HG02588 (cell line): ENCODE measurements around the gene OR5I1.
"Not testable (repeated sequence)": the region's sequence is repeated elsewhere in the genome, so short reads cannot be mapped to it uniquely, and the experiment has no call there.

Source experiments
- ATAC-seq: cut with Tn5 transposase; IDR thresholded peaks from one replicate; pipeline ENCODE4 v1.9.1; 2021; ENCODE audit warnings: mild to moderate bottlenecking, moderate library complexity; ENCODE audit not compliant: unreplicated experiment

The OR5I1 gene

DNA sequence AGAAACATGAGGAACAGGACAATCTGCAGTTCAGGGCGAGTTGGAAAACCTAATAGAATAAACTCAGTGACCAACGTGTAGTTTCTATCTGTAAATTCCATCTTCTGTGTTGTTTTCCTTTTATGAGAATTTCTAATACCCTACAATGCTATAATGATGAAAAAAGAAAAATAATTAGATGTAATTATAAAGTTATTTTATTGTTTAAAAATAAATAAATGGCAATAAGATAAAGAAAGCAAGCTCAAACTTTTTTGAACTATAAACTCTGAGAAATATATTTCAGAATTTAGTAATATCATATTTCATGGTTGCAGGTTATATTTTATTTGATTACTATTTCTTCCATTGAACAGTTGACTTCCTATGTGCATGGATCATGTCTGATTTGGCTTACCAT lies at the start of gene OR5I1:
Gene OR5I1, minus strand, starts transcription at position 101 of the 400 bp plus-strand sequence. Its CDS starts 0 bp downstream, at position 101.
- no peak for ATAC-seq

DNA sequence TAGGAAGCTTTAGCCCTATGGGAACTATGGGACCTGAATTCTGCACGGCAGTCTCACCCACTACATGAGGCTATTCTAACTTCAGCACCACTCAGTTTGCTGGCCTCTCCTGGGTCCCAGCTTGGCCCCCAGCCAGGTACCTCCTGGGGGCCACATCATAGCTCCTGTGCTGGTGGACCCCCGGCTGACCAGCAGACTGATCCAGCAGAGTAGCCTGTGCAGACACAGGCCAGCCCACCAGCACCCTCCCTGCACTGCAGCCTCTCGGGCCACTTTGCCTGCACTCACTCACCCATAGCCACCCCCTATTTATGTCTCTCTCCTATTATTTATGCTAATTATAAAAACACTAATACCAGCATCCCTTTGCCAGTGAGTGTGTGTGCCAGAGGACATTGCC lies 34.7 kb upstream of the OR5I1 start:
- ATAC-seq: no peak

DNA sequence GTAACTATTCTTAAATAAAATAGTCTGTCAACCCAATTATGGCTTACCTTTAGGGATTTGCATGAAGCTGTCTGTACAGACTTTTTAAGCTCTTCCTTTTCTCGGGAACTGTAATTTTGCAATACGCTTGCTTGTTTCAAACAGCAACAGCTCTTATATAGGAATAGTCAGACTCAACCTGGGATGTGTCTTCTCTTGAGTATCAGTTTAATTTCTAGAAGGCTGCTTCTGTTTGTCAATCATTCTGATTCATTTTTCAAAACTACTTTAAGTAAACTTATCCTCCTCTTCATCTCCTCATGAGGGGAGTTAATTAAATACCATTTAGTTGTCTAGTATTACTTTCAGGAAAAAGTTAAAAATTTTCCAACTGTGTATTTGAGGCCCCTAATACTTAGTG lies 33.6 kb upstream of the OR5I1 start, which contains the start of gene OR10AG1:
Gene OR10AG1, minus strand, starts transcription at position 101 of the 400 bp plus-strand sequence. Its CDS starts 38 bp downstream, at position 63.
- no peak for ATAC-seq

DNA sequence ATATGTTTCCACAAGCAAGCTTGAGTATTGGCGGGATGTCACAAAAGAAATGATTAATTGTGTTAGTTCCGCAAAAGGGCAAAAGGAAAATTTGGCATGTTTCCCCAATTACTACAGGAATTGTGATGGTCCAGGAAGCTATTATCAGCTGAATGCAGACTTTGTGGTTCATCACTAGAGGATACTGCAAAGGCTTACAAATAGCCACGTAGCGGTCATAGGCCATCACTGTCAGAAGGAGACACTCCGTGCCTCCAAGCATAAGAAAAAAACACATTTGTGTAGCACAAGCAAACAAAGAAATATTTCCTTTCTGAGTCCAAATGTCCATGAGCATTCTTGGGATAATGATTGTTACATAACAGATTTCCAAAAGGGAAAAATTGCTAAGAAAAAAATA lies 31.7 kb upstream of the OR5I1 start:
- no peak for ATAC-seq

DNA sequence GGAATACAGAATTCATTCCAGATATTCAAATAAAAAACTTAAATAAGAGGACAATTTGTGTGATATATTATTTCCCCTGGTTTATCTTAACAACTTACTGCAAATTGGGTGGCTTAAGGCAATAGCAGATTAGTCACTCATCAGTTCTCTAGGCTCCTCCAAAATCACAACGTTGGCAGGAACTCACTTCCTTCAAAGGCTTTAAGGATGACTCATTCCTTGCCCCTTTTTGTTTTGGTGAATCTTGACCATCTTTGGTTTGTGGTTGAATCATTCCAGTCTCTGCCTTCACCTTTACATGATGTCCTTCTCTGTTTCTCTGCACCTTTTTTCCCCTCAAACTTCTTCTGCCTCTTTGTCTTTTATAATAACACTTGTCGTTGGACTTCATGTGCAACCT lies 30.2 kb upstream of the OR5I1 start:
- no peak for ATAC-seq

DNA sequence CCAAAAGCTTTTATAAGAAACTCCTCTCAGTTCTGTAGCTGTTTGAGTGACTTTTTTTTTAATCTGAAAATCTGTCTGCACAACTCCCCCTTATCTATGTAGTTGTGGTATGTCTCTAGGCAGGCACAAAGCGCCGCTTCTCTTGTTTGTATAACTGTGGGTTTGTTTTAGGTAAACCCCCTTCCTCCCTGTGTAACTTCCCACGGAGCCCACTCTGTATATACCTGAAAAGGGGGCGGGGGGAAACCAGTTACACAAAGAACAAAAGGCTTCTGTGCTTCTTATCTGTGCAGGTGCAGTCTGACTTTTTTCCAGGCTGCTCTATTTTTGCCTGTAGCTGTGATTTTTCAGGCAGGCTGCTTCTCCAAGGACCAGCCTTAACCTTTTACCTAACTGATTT lies 20.3 kb upstream of the OR5I1 start:
- no peak for ATAC-seq

DNA sequence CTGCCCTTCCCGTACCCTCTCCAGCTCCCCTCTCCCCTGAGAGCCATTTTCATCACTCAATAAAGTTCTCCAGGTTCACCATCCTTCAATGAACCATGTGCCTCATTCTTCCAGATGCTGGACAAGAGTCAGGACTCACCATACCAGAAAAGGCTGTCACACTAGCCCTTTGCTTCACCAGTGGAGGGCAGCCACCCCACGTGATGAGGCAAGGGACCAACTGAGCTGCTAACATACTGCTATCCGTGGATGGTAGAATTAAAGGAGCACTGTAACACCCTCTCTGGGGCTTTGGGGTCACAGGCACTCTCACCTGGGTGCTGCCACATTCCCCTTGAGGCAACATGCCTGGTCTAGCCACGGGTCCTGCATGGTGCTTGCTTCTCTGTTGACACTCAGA lies 13.1 kb upstream of the OR5I1 start:
- no peak for ATAC-seq

DNA sequence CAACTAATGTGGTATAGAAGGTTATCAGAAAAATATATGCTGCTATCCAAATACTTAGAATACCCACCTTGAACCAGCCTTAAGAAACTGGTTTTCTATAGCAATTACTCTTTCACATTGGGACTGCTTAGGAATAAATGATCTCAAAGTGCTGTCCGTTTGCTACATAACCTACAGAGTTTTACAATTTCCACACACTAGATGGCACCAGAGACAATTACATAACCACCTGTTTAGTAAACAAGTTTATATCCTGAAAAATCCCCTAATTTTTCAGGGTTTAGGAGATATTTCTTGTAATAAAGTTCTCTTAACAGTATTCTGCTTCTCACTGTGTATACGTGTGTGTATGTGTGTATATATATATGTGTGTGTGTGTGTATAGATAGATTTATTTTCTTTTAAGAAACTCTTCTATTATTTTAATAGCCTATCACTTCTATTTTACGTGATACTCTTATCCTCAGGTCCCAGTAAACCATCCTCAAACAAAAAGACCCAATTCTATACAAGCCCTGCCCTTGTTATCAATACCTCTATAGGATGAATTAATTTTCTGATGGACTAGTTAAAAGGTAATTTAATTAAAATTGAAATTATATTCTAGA lies 6.7 kb upstream of the OR5I1 start:
- no peak for ATAC-seq

DNA sequence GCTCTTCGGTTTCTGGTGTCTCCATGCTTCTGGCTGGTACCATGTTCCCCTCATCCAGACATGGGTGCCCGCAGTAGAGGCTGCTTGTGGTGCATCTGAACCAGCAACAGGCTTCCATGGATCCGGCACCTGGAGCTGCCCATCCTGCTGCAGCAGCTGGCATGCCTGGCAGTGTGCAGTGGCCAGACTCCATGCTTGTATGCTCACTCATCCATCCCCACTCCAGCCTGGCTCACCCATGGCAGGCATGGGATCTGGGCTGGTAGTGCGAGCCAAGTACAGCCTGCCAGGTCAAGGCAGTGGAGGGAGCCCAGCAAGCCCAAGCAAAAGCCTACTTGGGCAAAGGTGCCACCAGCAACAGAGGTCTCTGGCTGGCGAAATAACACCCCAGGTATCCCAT lies 15.7 kb downstream of the OR5I1 start:
- no peak for ATAC-seq

DNA sequence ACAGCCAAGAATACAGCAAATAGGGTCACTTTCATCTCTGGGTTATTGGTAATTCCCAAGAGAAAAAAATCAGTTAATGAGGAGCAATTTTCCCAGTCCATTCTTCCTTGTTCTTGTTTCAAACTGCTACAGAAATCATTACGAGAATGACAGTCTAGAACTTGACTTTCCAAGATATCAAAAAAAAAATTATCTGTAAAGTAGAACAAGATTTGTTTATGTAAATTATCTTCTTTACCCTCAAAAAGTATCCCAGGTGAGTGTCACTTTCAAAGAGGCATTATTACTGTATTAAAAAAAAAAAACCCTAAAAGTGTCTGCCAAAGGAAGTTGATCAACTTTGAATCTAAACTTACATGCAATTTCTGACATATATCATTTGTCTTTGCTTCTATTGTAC lies 21.7 kb downstream of the OR5I1 start, which contains the start of gene OR5W2:
Gene OR5W2, minus strand, starts transcription at position 101 of the 400 bp plus-strand sequence. Its CDS starts 0 bp downstream, at position 101.
- no peak for ATAC-seq

DNA sequence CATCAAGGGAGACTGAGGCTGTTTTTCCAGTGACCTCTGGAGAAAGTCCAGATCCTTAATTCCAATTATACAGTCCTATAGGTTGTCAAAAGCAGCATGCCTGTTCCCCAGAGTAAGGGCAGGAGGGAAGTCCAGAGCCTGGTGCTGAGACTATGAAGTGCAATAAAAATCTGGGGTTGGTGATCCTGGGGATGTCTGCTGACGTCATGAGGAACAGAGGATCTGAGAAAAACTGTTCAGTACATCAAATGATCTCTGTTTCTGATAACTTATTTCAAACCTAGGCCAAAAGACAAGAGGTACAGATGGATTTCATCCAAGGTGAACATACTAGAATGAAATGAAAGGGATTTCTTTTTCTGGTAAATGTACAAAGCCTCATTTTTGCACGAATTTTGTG lies 33.9 kb downstream of the OR5I1 start:
- no peak for ATAC-seq

DNA sequence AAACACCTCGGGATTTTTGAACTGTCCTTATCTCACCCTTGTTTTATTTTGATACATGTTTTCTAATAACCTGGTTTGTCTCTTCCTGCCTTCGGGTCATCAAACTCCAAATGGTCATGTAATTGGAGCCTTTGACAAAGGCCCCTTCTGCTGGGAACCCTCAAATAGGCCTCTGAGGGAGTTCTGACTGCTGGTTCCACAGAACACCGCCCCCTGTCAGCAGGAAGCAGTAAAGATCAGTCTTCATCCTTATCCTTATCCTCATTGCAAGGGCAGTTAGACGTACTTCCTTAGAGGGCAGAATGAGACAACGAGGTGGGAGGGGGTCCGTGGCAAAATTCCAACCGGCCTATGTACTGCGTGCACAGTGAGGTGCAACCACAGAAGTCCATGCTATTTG lies 41.0 kb downstream of the OR5I1 start:
- no peak for ATAC-seq

DNA sequence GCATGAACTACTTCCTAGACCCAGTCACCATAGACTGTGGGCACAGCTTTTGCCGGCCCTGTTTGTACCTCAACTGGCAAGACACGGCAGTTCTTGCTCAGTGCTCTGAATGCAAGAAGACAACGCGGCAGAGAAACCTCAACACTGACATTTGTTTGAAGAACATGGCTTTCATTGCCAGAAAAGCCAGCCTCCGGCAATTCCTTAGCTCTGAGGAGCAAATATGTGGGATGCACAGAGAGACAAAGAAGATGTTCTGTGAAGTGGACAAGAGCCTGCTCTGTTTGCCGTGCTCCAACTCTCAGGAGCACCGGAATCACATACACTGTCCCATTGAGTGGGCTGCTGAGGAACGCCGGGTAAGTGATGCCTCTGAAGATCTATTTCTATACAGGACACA lies 50.7 kb downstream of the OR5I1 start:
- not testable (repeated sequence) for ATAC-seq
